DOHH2 (cell line): ENCODE measurements around the gene ZSCAN30.

Experiments
- H3F3A ChIP-seq: fragments of 200-600 bp; sonication (generic), shearing (Covaris generic); 2 replicates; pipeline ENCODE4 v1.6.0; 2016; ENCODE audit warnings: antibody characterized with exemption, mild to moderate bottlenecking; ENCODE audit not compliant: control insufficient read depth, insufficient read depth
- H3K27ac ChIP-seq: fragments of 200-600 bp; sonication (generic); 2 replicates; pipeline ENCODE4 v1.5.1; 2014; ENCODE audit warnings: low read depth, mild to moderate bottlenecking, low read length, moderate library complexity
- H3K27me3 ChIP-seq: fragments of 200-600 bp; sonication (generic); 2 replicates; pipeline ENCODE4 v1.6.1; 2014; ENCODE audit warnings: mild to moderate bottlenecking, low read length, mixed read lengths; ENCODE audit not compliant: control insufficient read depth
- H3K36me3 ChIP-seq: fragments of 200-600 bp; sonication (generic); 2 replicates; pipeline ENCODE4 v1.6.1; 2014; ENCODE audit warnings: mild to moderate bottlenecking, low read length, moderate library complexity, mixed read lengths; ENCODE audit not compliant: control insufficient read depth
- H3K4me1 ChIP-seq: fragments of 200-600 bp; sonication (generic); 2 replicates; pipeline ENCODE4 v1.6.1; 2014; ENCODE audit warnings: mild to moderate bottlenecking, low read length, mixed read lengths; ENCODE audit not compliant: control insufficient read depth
- H3K4me2 ChIP-seq: fragments of 200-600 bp; sonication (generic); 2 replicates; pipeline ENCODE4 v1.6.0; 2014; ENCODE audit warnings: mild to moderate bottlenecking, low read length, moderate library complexity
- H3K4me3 ChIP-seq: fragments of 200-600 bp; sonication (generic); 2 replicates; pipeline ENCODE4 v1.5.1; 2014; ENCODE audit warnings: mild to moderate bottlenecking, low read length, mixed read lengths
- H3K79me2 ChIP-seq: fragments of 200-600 bp; sonication (generic); 2 replicates; pipeline ENCODE4 v1.6.1; 2014; ENCODE audit warnings: mild to moderate bottlenecking, low read length, mixed read lengths; ENCODE audit not compliant: control insufficient read depth
- H3K9me2 ChIP-seq: fragments of 200-600 bp; sonication (generic); replicated peaks from 2 replicates; pipeline ENCODE4 v1.6.1; 2014; ENCODE audit warnings: mild to moderate bottlenecking, low read length, mixed read lengths; ENCODE audit not compliant: control insufficient read depth
- H3K9me3 ChIP-seq: fragments of 200-600 bp; sonication (generic); 2 replicates; pipeline ENCODE4 v1.6.1; 2014; ENCODE audit warnings: antibody characterized with exemption, low read length, mixed read lengths; ENCODE audit not compliant: control insufficient read depth, insufficient read depth
- H4K20me1 ChIP-seq: fragments of 200-600 bp; sonication (generic); 2 replicates; pipeline ENCODE4 v1.6.0; 2014; ENCODE audit warnings: low read depth, mild to moderate bottlenecking, antibody characterized with exemption, low read length, moderate library complexity; ENCODE audit not compliant: control insufficient read depth, insufficient read depth
- CTCF ChIP-seq: fragments of 200-600 bp; sonication (generic); IDR thresholded peaks from one replicate; pipeline ENCODE4 v1.5.1; 2014; ENCODE audit warnings: antibody characterized with exemption, mild to moderate bottlenecking, low read depth, low read length; ENCODE audit not compliant: poor library complexity, severe bottlenecking
- EZH2phosphoT487 ChIP-seq: fragments of 200-600 bp; sonication (generic); IDR thresholded peaks from 2 replicates; pipeline ENCODE4 v1.6.1; 2017; ENCODE audit warnings: borderline replicate concordance, mild to moderate bottlenecking, antibody characterized with exemption, low read length, moderate library complexity, mixed read lengths

ZSCAN30 gene

GRCh38 chr18:35236571-35237363, 53.3 kb downstream of the ZSCAN30 start:
- Histone ChIP-seq H4K20me1 (no peaks in the 10 kb centered on the region), H3K9me2 (no peaks in the 10 kb centered on the region), H3K4me3 (no peak overlapping the region), H3K27me3 (no peaks in the 10 kb centered on the region), H3F3A (no peaks in the 10 kb centered on the region), H3K79me2 (peaks cover 8% of the 10 kb centered on the region), H3K27ac (no peak overlapping the region), H3K9me3 (no peaks in the 10 kb centered on the region), H3K4me2 (no peak overlapping the region), H3K4me1 (peaks cover 10% of the 10 kb centered on the region), H3K36me3 (no peaks in the 10 kb centered on the region; the same call in 1 of the 2 replicates)
- TF ChIP-seq EZH2phosphoT487 (no peak), CTCF (no peak)

GRCh38 chr18:35231052-35231451, 59.0 kb downstream of the ZSCAN30 start:
- H3K4me3 ChIP-seq = peak overlapping the region; percentile 67
- no peaks in the 10 kb centered on the region for H3K9me3 ChIP-seq
- H3F3A ChIP-seq = no peaks in the 10 kb centered on the region
- no peaks in the 10 kb centered on the region for H3K36me3 ChIP-seq
- H3K27me3 ChIP-seq = no peaks in the 10 kb centered on the region
- peak; percentile 83 for TF ChIP-seq CTCF
- no peak for TF ChIP-seq EZH2phosphoT487
- H3K79me2 ChIP-seq = no peaks in the 10 kb centered on the region
- H3K27ac ChIP-seq = no peak overlapping the region
- H3K4me1 ChIP-seq = peaks cover 4% of the 10 kb centered on the region
- H4K20me1 ChIP-seq = no peaks in the 10 kb centered on the region
- peak overlapping the region; percentile 80 for H3K4me2 ChIP-seq
- H3K9me2 ChIP-seq = no peaks in the 10 kb centered on the region

GRCh38 chr18:35227254-35227653, 62.8 kb downstream of the ZSCAN30 start:
- H3K4me2 ChIP-seq = no peak overlapping the region
- H3K79me2 ChIP-seq = no peaks in the 10 kb centered on the region
- H3K9me3 ChIP-seq = no peaks in the 10 kb centered on the region
- no peaks in the 10 kb centered on the region for H3K27me3 ChIP-seq
- H4K20me1 ChIP-seq = no peaks in the 10 kb centered on the region
- no peaks in the 10 kb centered on the region for H3K36me3 ChIP-seq
- H3K9me2 ChIP-seq = no peaks in the 10 kb centered on the region
- no peak overlapping the region for H3K4me3 ChIP-seq
- no peak overlapping the region for H3K27ac ChIP-seq
- H3F3A ChIP-seq = no peaks in the 10 kb centered on the region
- H3K4me1 ChIP-seq = peaks cover 4% of the 10 kb centered on the region
- TF ChIP-seq CTCF (no peak), EZH2phosphoT487 (no peak)
